NCI-H1930 (cell line): Measurements from ENCODE around the gene AANAT.

ENCODE experiments used
- DNase-seq, 2 experiments: peaks; one replicate each; lab custom pipeline; 2025; lab: John Stamatoyannopoulos, UW

The AANAT gene

DNA sequence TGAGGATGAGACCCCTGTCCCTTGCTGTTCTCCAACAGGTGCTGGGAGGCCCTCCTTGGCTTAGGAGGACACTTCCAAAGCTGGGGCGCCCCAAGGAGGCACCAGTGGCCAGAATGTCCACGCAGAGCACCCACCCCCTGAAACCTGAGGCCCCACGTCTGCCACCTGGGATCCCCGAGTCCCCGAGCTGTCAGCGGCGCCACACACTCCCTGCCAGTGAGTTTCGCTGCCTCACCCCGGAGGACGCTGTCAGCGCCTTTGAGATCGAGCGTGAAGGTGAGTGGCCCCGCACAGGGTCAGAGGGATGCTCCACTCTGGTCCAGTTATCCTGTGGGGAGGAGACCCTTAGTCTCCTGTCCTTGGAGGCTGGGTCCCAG lies 1.2 kb downstream of the AANAT start:
- no peak for DNase-seq

GRCh38 chr17:76469076-76469990 lies 1.9 kb downstream of the AANAT start:
- no peak for DNase-seq

DNA sequence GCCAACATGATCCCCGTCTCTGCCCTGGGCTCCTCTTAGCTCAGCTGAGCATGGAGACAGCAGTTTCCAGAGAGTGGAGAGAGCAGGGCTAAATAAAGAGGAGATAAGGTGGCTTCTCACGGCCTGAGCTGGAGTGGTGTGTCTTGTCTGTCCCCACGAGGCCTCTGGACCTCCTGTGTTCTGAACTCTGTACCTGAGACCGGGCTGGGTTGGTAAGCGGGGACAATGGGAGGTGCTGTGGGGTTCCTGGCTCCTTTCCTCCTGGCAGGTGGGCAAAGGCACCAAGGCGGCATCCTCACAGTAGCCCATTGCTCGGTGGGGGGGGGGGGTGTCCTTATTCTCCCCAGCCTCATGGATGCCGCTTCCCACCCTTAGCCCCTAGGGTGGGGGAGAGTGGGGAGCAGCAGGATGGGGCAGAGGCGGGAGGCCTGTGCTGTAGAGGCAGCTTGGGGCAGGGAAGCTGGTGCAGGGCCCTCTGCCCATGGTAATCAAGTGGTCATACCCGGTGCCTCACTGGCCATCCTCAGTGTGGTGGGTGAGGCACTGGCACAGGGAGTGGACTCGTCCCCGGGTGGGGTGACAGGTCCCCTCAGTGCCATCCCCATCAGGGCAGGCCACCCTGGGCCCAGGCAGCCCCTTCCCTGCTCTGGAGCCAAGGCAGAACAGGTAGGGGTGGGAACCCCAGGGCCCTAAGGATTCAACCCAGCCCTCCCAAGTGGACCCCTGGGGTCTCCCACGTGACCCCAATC lies 2.8 kb downstream of the AANAT start:
- DNase-seq, result no peak

DNA sequence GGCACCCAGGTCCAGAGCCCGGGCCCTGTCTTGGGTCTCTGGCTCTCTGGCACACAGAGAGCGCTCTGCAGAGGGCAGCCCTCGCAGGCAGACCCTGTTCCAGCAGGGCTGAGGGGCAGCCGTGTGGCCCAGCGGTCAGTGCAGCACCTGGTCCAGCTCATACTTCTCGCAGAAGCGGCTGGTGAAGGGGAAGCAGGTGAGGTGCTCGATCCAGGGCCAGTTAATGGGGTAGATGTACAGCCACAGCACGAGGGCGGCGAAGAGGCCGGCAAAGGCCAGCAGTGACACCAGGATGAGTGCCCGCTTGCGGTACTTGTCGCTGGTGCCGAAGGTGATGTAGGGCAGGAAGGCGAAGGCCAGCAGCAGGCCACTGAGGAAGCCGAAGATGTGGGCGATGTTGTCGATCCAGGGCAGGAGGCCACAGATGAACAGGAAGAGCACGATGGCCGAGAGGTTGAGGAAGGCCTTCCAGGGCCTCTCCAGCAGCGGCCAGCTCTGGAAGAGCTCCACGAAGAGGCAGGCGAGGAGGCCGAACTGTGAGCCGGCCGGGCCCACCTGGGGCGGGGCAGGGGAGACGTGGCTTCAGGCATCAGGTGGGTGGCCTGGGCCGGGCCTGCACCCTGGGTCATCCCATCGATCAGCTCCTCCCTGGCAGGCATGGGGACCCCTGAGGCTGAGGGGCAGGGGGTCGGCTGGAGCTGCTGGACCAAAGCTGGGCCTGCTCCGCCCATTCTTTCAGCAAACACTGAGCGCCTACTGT lies 4.3 kb downstream of the AANAT start:
- DNase-seq, result no peak

DNA sequence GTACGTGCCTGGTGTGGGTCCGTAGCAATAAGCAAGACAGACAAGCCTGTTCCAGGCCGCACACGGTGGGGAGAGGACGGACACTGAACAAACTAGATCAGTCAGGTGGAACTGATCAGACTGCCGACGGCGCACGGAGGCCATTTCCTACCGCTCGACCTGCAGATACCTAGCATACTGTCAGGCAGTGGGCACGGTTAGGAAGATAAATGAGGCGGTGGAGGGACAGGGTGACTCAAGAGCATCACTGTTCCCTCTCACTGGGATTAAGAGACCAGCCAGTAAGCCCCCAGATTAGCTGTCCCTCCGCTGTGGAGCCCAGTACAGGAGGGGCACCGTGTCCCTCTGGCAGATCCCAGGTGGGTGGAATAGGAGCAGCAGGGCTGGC lies 4.8 kb downstream of the AANAT start:
- DNase-seq, result no peak

DNA sequence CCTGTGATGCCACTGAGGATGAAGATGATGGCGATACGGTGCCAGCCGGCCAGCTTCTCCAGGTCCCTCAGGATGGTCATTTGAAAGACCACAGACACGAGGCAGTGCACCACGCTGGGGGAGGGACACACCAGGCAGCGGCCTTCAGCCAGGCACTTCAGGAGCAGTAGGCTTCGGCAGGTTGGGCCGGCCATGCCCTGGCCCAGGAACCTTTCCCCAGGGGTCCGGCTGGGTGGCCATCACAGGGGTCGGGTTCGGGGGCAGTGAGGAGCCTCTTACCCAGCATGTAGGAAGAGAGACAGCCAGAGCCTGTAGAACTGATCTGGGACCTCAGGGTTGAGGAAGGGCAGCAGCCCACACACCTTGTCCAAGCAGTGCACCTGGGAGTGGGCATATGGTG lies 5.3 kb downstream of the AANAT start:
- DNase-seq, result no peak

- no peak for DNase-seq
Measured at GRCh38 chr17:76473541-76473985, 6.2 kb downstream of the AANAT start.

DNA sequence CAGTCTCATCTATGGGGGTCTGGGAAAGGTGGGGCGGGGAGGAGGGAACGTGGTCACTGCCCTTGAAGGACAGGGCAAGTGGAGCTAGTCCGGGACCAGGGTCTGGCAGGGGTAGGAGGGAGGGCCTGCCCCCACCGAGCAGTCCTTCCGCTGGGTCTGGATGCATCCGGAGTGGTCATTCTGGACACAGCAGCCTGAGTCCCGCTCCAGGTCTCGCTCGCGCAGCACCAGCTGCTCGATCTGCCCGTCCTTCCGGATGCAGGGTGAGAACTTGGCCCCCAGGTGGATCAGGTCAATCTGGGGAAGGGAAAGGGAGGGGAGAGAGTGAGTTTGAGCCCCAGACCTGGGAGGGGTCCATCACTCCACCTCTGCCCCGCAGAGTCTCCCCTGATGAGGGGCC lies 6.8 kb downstream of the AANAT start:
- DNase-seq, result no peak

DNA sequence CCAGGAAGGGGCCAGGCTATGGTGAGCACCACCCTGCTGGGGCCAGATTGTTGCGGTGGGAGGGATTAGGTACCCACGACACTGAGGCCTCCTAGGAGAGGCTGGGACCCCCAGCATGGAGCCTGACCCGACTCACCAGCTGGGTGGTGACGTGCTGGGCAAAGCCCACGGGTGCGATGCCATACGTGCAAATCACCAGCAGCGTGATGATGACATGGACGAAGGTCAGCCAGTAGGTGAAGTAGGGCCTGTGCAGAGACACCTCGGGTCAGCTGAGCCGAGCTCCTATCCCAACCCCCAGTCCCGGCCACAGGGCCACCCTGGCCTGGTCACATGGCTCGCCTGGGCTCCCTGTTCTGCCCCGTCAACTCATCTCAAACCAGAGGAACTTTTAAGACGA lies 7.5 kb downstream of the AANAT start:
- DNase-seq, result no peak

- DNase-seq, result no peak
Measured at GRCh38 chr17:76475302-76475701, 7.9 kb downstream of the AANAT start.

GRCh38 chr17:76476736-76477135 lies 9.3 kb downstream of the AANAT start:
- DNase-seq, result no peak

- no peak for DNase-seq
Measured at GRCh38 chr17:76477576-76477975, 10.2 kb downstream of the AANAT start.

GRCh38 chr17:76478097-76478496 lies 10.7 kb downstream of the AANAT start:
- DNase-seq, result no peak

GRCh38 chr17:76478730-76479514 lies 11.5 kb downstream of the AANAT start:
- DNase-seq, result no peak

DNA sequence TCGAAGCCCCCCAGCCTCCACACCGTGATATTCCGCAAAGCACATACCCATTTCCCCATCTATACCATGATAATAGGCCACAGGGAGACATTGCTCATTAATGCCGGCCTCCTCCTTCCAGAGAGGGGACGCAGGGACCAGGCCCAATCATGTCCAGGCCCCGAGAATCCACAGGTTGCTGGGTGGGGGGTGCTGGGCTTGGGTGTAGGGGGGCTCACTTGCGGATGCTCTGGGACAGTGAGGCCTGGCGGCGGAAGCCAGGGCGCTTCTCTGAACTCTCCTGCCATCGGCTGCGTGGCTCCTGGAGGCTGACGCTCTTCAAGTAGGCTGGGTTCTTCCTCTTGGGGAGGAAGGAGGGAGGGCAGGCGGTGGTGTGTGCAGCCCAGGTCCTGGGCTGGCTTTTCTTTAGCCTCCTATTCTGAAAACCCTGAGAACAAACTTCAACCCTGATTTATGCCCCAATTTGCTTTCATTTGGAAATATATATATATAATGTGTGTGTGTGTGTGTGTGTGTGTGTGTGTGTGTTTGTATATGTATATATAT lies 12.2 kb downstream of the AANAT start:
- no peak for DNase-seq

GRCh38 chr17:76480632-76481031 lies 13.2 kb downstream of the AANAT start:
- DNase-seq, result no peak

GRCh38 chr17:76481071-76481655 lies 13.8 kb downstream of the AANAT start:
- DNase-seq, result no peak

- no peak for DNase-seq
Measured at GRCh38 chr17:76484228-76484725, 16.9 kb downstream of the AANAT start.

DNA sequence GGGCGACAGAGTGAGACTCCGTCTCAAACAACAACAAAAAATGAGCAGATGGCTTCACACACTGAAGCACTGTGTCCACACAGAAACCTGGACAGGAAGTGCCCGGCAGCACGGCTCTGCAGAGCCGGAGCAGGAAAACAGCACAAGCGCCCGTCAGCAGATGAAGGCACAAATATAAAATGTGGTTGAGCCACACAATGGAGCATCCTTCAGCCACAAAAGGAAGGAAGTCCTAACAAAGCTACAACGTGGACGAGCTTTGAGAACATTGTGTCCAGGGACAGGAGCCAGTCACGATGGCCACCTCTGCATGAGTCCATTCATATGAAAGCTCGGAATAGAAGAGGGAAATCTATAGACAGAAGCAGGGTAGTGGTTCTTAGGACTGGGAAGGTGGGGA lies 18.2 kb downstream of the AANAT start:
- DNase-seq, result no peak

- DNase-seq, result no peak
Measured at GRCh38 chr17:76487451-76488192, 20.2 kb downstream of the AANAT start.
